NT2/D1 (cell line): ENCODE measurements around the gene ZNF394.
"Not testable (repeated sequence)": the region's sequence is repeated elsewhere in the genome, so short reads cannot be mapped to it uniquely, and the experiment has no call there.

Source experiments
- DNase-seq: peaks from one replicate; pipeline ENCODE4 v3.0.0-alpha.2; 2011; ENCODE audit warnings: low read depth, low spot score
- H3K27me3 ChIP-seq: 2 replicates; pipeline ENCODE4 v1.6.0; 2011; ENCODE audit warnings: mild to moderate bottlenecking; ENCODE audit not compliant: insufficient read length, insufficient read depth
- H3K36me3 ChIP-seq: 2 replicates; pipeline ENCODE4 v1.6.1; 2011; ENCODE audit warnings: mild to moderate bottlenecking, low read length, mixed read lengths; ENCODE audit not compliant: insufficient read depth, insufficient read length
- H3K4me1 ChIP-seq: 2 replicates; pipeline ENCODE4 v1.5.1; 2011; ENCODE audit not compliant: insufficient read depth, insufficient read length
- H3K4me3 ChIP-seq: 2 replicates; pipeline ENCODE4 v1.5.1; 2011; ENCODE audit warnings: low read depth; ENCODE audit not compliant: insufficient read length
- H3K9ac ChIP-seq: 2 replicates; pipeline ENCODE4 v1.6.0; 2011; ENCODE audit warnings: low read depth; ENCODE audit not compliant: insufficient read length
- H3K9me3 ChIP-seq: 2 replicates; pipeline ENCODE4 v1.5.1; 2011; ENCODE audit warnings: mild to moderate bottlenecking, low read length; ENCODE audit not compliant: insufficient read depth
- SUZ12 ChIP-seq: IDR thresholded peaks from 2 replicates; pipeline ENCODE4 v1.6.1; 2011; ENCODE audit not compliant: insufficient read length, insufficient read depth; ENCODE audit errors: extremely low read depth
- YY1 ChIP-seq: IDR thresholded peaks from 2 replicates; pipeline ENCODE4 v1.6.1; 2011; ENCODE audit not compliant: insufficient read length, insufficient read depth
- ZNF274 ChIP-seq: IDR thresholded peaks from 2 replicates; pipeline ENCODE4 v1.6.1; 2011; ENCODE audit warnings: mild to moderate bottlenecking, low read depth, low read length

The ZNF394 gene

DNA sequence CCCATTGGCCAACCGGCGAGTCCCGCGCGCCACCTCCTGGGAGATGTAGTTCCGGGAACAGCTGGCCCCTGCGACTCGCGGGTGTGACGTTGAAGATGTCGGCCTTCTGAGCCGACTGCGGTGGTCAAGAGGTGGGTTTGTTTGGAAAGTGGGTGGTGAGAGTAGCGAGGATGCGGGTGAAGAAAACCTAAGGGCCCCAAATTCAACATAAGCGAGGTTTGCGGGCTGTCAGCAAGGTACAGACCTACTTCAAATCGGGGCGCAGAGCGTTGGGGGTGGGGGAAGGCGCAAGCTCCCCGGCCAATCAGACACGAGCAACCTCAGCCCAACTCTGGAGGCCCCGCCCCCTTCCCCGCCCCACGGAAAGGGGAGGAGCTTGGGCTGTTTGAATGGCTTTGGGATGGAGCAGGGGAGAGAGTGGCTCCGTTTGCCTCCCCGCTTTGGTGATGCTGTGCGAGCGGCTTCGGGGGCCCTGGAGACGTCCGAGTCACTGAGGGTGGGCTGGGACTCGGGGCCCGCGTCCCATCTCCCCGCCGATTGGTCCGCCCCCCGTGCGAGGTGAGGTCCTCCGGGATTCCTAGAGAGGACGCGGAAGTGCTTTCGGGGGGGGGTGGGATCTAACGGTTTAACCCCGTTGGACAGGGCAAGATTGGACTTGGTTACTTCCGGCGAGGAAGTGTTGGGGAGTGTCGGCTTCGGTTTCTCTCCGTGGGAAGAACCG lies 4.7 kb upstream of the ZNF394 start, which contains the start of gene ZKSCAN5:
TSS of gene ZKSCAN5 (plus strand) at position 60 of the 721 bp plus-strand sequence. CDS start 1,383 bp downstream, outside the sequence.
- TF ChIP-seq SUZ12 = no peak
- no peak for TF ChIP-seq ZNF274
- no peak for TF ChIP-seq YY1
- H3K9me3 ChIP-seq = no peaks in the 10 kb centered on the region
- peak within 1 kb of the TSS; percentile 73 for H3K4me3 ChIP-seq
- peaks cover 4% of the 10 kb centered on the region for H3K4me1 ChIP-seq
- peak within 1 kb of the TSS; percentile 92 for H3K9ac ChIP-seq
- DNase-seq = peak; percentile 89
- H3K27me3 ChIP-seq = no peaks in the 10 kb centered on the region
- H3K36me3 ChIP-seq = peaks cover 11% of the 10 kb centered on the region

DNA sequence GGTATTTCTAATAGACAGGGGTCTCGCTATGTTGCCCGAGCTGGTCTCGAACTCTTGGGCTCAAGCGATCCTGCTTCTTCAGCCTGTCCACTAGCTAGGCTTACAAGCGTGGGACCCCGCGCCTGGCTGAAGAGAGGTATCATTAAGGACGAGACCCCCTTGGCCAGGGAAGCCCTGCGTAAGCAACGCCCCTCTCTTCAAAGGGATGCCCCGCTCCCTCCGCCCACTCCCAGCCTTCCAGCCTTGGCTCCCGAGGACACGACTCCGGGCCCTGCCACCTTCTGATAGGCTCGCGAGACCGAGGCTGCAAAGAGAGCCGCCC lies 4.2 kb upstream of the ZNF394 start:
- TF ChIP-seq YY1 = no peak
- no peak for TF ChIP-seq SUZ12
- no peak for TF ChIP-seq ZNF274
- peak overlapping the region; percentile 92 for H3K9ac ChIP-seq
- peak; percentile 97 for DNase-seq

DNA sequence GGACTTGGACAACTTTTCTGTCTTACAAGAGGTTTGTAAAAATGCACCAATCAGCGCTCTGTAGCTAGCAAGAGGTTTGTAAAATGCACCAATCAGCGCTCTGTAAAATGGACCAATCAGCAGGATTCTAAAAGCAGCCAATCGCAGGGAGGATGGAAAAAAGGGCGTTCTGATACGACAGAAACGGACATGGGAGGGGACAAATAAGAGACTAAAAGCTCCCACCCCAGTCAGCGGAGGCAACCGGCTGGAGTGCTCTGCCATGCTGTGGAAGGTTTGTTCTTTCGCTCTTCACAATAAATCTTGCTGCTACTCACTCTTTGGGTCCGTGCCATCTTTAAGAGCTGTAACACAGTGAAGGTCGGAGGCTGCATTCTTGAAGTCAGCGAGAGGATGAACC lies 1.2 kb upstream of the ZNF394 start:
- not testable (repeated sequence) for H3K4me3 ChIP-seq, H3K4me1 ChIP-seq, H3K27me3 ChIP-seq, H3K9me3 ChIP-seq, DNase-seq, H3K9ac ChIP-seq
- peaks cover 24% of the 10 kb centered on the region for H3K36me3 ChIP-seq

More for the DNA sequence above, 4.2 kb upstream of the ZNF394 start:
- H3K4me1 ChIP-seq = peaks cover 4% of the 10 kb centered on the region
- H3K36me3 ChIP-seq = peaks cover 10% of the 10 kb centered on the region
- H3K4me3 ChIP-seq = peak overlapping the region; percentile 73
- no peaks in the 10 kb centered on the region for H3K9me3 ChIP-seq
- H3K27me3 ChIP-seq = no peaks in the 10 kb centered on the region

DNA sequence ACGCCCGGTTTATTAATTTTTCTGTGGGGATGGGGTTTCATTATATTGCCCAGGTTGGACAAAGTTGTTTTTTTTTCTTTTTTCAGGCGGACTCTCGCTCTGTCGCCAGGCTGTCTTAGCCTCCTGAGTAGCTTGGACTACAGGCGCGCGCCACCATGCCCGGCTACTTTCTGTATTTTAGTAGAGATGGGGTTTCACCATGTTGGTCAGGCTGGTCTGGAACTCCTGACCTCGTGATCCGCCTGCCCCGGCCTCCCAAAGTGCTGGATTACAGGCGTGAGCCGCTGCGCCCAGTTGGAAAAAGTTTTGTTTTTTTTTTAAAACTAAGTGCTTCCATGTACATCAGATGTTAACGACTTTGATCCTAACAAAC lies 542 bp upstream of the ZNF394 start:
- no peak for DNase-seq

DNA sequence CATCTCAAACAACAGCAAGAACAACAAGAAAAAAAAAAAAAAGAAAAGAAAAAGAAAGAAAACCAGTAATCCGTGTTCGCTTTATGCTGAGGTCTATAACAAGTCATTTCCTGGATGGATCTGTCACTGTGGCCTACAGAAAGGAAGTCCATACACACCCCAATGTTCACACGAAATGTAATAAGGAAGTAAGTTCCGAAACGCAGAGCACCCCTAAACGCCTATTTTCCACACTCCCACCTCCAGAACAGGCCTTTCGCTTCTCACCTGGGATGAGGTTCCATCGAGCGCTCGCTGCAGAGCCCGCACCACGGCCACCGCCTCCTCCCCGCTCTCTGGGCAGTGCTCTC lies 735 bp downstream of the ZNF394 start:
- Histone ChIP-seq H3K4me1 (peaks cover 3% of the 10 kb centered on the region), H3K9ac (peak overlapping the region; percentile 93), H3K36me3 (peaks cover 31% of the 10 kb centered on the region), H3K27me3 (no peaks in the 10 kb centered on the region), H3K4me3 (peak overlapping the region; percentile 90), H3K9me3 (peaks cover 12% of the 10 kb centered on the region)
- no peak for DNase-seq
- TF ChIP-seq ZNF274 = no peak
- TF ChIP-seq YY1 = no peak
- TF ChIP-seq SUZ12 = no peak

More for the DNA sequence above, 542 bp upstream of the ZNF394 start:
- Histone ChIP-seq H3K4me3 (peak overlapping the region; percentile 90), H3K9me3 (no peaks in the 10 kb centered on the region), H3K36me3 (peaks cover 24% of the 10 kb centered on the region), H3K9ac (peak overlapping the region; percentile 82), H3K27me3 (no peaks in the 10 kb centered on the region), H3K4me1 (peaks cover 3% of the 10 kb centered on the region)
- no peak for TF ChIP-seq SUZ12
- no peak for TF ChIP-seq YY1
- TF ChIP-seq ZNF274 = no peak

DNA sequence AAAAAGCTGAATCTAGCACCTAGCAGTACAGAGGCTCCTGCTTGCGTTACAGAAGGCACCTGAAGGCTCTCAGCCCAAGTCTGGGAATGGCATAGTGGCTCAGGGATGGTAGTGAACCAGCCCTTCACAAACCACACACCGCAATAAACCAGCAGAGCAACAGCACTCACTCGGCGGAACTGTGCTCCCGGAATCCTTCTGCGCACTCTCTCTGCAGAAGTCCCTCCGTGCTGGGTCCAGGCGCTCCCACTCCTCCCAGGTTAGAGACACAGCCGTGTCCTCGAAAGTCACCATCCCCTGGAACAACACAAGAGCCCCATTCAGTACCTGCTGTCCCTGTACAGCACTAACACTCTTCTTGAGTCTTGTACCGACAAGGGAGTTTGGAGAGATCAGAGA lies 1.5 kb downstream of the ZNF394 start:
- Histone ChIP-seq H3K4me1 (peaks cover 3% of the 10 kb centered on the region), H3K27me3 (no peaks in the 10 kb centered on the region), H3K9ac (peak overlapping the region; percentile 57), H3K4me3 (peak overlapping the region; percentile 16), H3K36me3 (peaks cover 39% of the 10 kb centered on the region), H3K9me3 (peaks cover 20% of the 10 kb centered on the region)
- no peak for DNase-seq
- TF ChIP-seq ZNF274 (no peak), YY1 (no peak), SUZ12 (no peak)

DNA sequence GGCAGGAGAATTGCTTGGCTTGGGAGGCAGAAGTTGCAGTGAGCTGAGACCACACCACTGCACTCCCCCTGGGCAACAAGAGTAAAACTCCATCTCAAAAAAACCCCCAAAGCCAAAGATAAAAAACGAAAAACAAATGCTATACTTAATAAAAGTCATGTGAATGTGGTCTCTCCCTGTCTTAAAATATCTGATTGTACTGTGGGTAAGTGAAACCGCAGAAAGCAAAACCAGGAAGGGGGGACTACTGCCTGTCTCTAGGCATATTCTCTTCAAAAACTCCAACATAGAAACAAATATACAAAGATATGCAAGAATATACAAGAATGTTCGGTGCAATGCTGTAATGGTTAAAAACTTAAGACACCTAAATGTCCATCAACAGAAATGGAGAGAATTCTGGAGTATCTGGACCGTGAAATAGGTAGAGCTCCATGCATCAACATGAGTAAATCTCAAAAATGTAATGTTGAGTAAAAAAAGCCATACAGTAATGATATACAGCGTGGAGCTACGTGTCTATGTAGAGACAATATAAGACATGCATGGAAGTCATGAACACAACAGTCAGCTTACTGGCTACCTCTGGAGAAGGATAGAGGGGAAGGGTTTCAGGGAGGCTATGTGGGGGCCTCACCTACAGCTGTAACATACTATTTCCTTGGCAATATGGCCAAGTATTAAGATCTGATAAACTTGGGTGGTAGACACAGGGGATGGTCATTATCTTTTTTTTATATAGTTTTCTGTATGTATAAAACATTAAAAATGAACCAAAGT lies 2.1 kb downstream of the ZNF394 start:
- no peaks in the 10 kb centered on the region for H3K27me3 ChIP-seq
- DNase-seq = no peak
- TF ChIP-seq SUZ12 (no peak), YY1 (no peak)
- H3K9me3 ChIP-seq = peaks cover 26% of the 10 kb centered on the region
- H3K4me3 ChIP-seq = peak overlapping the region; percentile 1
- H3K4me1 ChIP-seq = peaks cover 3% of the 10 kb centered on the region
- no peak overlapping the region for H3K9ac ChIP-seq
- peaks cover 44% of the 10 kb centered on the region for H3K36me3 ChIP-seq
